GM12873 (cell line): ENCODE results near the gene CEBPB.

Experiments
- TF ChIP-seq, protein P1 (sequence below): IDR thresholded peaks from 2 replicates; pipeline ENCODE4 v1.5.1; 2012; ENCODE audit warnings: low read depth, mild to moderate bottlenecking, moderate library complexity, low read length, control low read depth; ENCODE audit not compliant: insufficient read depth; ENCODE audit errors: missing control alignments

CEBPB gene

DNA sequence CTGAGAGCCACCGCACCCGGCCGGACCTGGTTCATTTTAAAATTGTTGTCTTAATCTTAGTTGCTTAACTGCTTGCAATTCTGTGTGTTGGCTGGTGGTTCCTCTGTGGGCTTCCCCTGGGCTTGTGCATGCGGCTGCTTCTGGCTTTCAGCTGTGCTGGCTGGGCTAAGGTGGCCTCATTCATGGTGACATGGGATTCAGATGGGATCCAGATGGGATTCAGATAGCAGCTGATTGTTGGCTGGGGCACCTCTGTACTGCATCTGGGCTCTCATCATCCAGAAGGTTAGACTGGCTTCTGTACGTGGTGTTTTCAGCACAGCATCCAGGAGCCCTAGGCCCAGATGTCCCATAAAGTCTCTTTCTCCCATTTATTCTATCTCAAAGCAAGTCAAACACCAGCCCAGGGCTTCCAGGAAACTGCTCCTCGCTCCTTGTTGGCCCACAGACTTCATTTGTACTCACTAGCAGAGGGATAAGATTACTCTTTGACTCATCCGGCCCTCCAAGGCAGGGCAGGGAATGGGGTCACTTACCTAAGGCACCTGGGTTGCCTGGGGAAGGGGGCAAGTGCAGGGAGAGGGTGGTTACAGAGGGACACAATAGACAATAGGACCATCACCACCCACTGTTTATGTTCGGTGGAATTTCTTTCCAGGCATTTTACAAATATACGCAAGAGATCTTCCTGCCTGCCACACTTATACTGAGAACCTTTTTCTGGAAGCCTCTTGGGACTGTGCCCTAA, 26.9 kb upstream of the CEBPB start:
- TF ChIP-seq, protein P1, sequence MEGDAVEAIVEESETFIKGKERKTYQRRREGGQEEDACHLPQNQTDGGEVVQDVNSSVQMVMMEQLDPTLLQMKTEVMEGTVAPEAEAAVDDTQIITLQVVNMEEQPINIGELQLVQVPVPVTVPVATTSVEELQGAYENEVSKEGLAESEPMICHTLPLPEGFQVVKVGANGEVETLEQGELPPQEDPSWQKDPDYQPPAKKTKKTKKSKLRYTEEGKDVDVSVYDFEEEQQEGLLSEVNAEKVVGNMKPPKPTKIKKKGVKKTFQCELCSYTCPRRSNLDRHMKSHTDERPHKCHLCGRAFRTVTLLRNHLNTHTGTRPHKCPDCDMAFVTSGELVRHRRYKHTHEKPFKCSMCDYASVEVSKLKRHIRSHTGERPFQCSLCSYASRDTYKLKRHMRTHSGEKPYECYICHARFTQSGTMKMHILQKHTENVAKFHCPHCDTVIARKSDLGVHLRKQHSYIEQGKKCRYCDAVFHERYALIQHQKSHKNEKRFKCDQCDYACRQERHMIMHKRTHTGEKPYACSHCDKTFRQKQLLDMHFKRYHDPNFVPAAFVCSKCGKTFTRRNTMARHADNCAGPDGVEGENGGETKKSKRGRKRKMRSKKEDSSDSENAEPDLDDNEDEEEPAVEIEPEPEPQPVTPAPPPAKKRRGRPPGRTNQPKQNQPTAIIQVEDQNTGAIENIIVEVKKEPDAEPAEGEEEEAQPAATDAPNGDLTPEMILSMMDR: no peak

DNA sequence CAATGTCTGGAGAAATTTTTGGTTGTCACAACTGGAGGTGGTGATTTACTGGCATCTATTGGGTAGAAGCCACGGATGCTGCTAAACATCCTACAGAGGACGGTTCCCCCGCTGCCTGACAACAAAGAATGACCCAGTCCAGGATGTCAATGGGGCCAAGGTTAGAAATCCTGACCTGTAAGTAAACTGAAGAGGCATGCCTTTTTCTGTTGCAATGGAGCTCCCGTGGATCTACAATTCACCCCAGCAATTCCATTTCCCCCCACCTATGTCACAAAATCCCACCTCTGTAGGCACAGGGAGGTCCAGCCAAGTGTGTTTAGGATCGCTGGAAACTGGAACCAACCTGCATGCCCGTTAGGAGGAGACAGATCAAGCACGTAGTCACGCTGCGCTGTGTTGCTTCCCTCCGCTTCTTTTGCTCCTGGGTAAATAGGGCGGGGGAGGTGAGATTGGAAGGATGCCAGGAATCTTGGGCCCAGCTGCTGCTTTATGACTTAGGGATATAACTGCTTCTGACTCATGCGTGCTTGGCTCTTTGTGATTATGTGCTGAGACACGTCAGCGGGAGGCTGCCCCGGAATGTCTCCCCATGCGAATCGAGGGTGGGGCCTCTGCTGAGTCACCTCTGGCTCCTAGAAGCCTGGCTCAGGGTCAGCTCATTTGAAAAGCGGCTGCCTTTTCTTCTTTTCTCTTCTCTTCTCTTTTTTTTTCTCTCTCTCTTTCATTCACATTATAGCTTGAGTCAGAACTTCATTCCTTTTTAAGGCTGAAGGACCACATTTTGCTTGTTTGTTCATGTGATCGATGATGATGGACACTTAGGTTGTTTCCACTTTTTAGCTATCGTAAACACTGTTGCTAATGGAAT, 24.7 kb upstream of the CEBPB start:
- TF ChIP-seq, protein P1: no peak

DNA sequence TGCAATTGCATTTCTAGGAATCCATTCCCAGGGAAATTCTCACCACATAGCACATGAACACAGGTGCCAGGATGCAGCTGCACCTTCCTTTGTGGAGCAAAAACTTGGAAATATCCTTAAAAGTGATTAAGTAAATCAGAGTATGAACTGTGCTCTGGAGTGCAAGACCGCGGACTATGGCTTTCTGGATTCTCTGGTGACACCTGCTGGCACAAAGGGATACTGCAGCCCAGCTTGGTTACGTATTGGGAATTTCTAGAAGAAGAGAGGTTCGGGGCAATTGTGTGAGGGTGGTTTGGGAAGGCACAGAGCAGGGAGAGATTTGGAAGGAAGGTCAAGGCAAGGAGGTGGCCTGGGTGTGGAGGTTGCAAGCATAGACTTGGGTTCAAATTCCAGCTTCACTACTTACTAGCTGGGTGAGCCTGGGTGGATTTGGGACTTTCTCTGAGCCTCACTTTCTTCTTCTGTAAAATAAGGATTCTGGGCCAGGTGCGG, 21.3 kb upstream of the CEBPB start:
- TF ChIP-seq, protein P1: peak; percentile 94

DNA sequence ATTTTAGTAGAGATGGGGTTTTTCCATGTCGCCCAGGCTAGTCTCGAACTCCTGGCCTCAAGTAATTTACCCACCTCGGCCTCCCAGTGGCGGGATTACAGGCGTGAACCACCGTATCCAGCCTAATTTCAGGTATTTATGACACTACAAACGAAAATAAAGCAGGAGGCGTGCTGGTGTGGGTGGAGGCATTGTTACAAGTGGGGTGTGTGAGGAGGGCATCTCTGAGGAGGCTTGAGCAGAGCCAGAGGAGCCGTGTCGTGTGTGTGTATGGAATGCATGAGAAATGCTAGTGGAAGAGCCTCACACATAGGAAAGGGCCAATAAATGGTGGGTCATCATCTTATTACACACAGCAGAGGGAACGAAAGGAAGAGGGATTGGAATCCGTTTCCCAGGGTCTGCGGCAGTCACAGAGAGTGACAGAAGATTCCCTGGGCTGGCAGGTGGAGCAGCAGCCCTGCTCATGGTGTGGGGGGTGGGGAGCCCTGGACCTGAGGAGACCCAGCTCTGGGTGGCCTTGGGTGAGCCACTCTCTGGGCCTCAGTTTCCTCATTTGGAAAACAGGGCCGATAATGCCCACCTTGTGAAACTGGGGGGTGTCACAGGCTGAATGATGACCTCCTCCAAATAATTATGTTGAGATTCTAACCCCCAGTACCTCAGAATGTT, 19.9 kb upstream of the CEBPB start:
- TF ChIP-seq, protein P1: no peak

GRCh38 chr20:50172347-50173013, 18.1 kb upstream of the CEBPB start:
- TF ChIP-seq, protein P1: no peak

DNA sequence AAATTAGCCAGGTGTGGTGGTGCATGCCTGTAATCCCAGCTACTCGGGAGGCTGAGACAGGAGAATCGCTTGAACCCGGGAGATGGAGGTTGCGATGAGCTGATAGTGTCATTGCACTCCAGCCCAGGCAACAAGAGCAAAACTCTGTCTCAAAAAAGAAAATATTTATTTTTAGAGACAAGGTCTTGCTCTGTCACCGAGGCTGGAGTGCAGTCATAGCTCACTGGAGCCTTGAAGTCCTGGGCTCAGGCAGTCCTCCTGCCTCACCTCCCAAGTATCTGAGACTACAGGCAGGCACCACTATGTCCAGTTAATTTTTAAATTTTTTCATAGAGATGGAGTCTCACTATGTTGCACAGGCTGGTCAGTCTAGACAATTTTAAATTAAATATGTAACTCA, 16.2 kb upstream of the CEBPB start:
- TF ChIP-seq, protein P1: no peak
